ENCODE data around the gene CYB5B. TPM values are rescaled to one million over a fixed set of nuclear protein-coding genes. Genes with fewer than 3 reads are reported as not detected.

The CYB5B gene
- 120 TPM for total RNA-seq (ENCODE audit: unreplicated experiment)
- long read RNA-seq, full-length matches to known transcripts: 74 of 81 reads
- long read RNA-seq, partial matches to known transcripts: 1 of 81 reads
- long read RNA-seq, other reads (novel, unspliced or antisense): 6 of 81 reads

GRCh38 chr16:69424053-69424934 is at the start of gene CYB5B:
TSS of gene CYB5B (plus strand) at chr16:69424619. CDS start at chr16:69424684, 65 bp downstream.
- Mint-ChIP-seq H3K36me3 (ENCODE audit: low read depth, unreplicated experiment) (peaks cover 38% of the 10 kb centered on the region), H3K4me3 (ENCODE audit: unreplicated experiment) (peak within 1 kb of the TSS; percentile 100), H3K27ac (ENCODE audit: unreplicated experiment) (peak within 1 kb of the TSS; percentile 100), H3K27me3 (ENCODE audit: unreplicated experiment) (peaks cover 9% of the 10 kb centered on the region), H3K9me3 (ENCODE audit: unreplicated experiment) (no peaks in the 10 kb centered on the region), H3K4me1 (ENCODE audit: unreplicated experiment) (peaks cover 27% of the 10 kb centered on the region)
- no peak for TF ChIP-seq CTCF (IDR thresholded peaks at IDR 0.05; ENCODE audit: unreplicated experiment)
- peak; percentile 85 for DNase-seq (ENCODE audit: low spot score)

DNA sequence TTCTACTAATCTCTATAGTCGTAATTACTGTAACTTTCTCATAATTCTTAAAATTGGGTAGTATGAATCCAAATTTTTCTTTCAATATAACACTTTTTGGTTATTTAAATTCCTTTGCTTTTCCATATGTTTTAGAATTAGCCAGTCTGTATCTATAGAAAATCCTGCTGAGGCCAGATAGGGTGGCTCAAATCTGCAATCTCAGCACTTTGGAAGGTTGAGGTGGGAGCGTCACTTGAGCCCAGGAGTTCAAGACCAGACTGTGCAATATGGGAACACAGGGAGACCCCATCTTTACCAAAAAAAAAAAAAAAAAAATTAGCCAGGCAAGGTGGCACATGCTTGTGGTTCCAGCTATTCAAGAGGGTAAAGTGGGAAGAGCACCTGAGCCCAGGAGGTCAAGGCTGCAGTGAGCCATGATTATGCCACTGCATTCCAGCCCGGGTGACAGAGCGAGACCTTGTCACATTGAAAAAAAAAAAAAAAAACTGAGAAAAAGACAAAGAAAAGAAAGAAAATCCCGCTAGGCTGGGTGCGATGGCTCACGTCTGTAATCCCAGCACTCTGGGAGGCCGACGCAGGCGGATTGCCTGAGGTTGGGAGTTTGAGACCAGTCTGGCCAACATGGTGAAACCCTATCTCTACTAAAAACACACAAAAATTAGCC is 47.9 kb upstream of the CYB5B start:
- Mint-ChIP-seq H3K27ac (ENCODE audit: unreplicated experiment) (no peak overlapping the region), H3K9me3 (ENCODE audit: unreplicated experiment) (no peaks in the 10 kb centered on the region), H3K36me3 (ENCODE audit: low read depth, unreplicated experiment) (peaks cover 11% of the 10 kb centered on the region), H3K4me3 (ENCODE audit: unreplicated experiment) (no peak overlapping the region), H3K4me1 (ENCODE audit: unreplicated experiment) (peaks cover 22% of the 10 kb centered on the region), H3K27me3 (ENCODE audit: unreplicated experiment) (peaks cover 3% of the 10 kb centered on the region)
- DNase-seq (ENCODE audit: low spot score): no peak
- no peak for TF ChIP-seq CTCF (IDR thresholded peaks at IDR 0.05; ENCODE audit: unreplicated experiment)

DNA sequence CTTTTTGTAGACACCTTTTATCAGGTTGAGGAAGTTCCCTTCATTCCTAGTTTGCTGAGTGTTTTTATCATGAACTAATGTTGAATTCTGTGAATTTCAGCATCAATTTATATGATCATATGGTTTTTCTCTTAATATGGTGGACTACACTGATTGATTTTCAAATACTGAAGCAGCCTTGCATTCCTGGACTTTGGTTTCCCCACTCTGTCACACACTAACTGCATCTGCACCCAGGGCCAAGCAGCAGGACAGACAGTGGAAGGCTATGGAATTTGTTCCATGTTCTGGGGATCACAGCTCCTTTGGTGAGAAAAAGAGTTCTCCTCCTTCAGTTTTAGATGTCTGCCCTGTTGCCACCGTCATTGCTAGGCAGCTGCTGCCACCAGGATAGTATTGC is 46.4 kb upstream of the CYB5B start:
- no peak for DNase-seq (ENCODE audit: low spot score)
- H3K4me3 Mint-ChIP-seq (ENCODE audit: unreplicated experiment): no peak overlapping the region
- H3K36me3 Mint-ChIP-seq (ENCODE audit: low read depth, unreplicated experiment): peaks cover 20% of the 10 kb centered on the region
- H3K4me1 Mint-ChIP-seq (ENCODE audit: unreplicated experiment): peaks cover 9% of the 10 kb centered on the region
- no peak for TF ChIP-seq CTCF (IDR thresholded peaks at IDR 0.05; ENCODE audit: unreplicated experiment)
- H3K27me3 Mint-ChIP-seq (ENCODE audit: unreplicated experiment): no peaks in the 10 kb centered on the region
- no peak overlapping the region for H3K27ac Mint-ChIP-seq (ENCODE audit: unreplicated experiment)
- H3K9me3 Mint-ChIP-seq (ENCODE audit: unreplicated experiment): no peaks in the 10 kb centered on the region

GRCh38 chr16:69378760-69379159 is 45.7 kb upstream of the CYB5B start:
- no peaks in the 10 kb centered on the region for H3K27me3 Mint-ChIP-seq (ENCODE audit: unreplicated experiment)
- H3K27ac Mint-ChIP-seq (ENCODE audit: unreplicated experiment): no peak overlapping the region
- no peak for TF ChIP-seq CTCF (IDR thresholded peaks at IDR 0.05; ENCODE audit: unreplicated experiment)
- H3K4me3 Mint-ChIP-seq (ENCODE audit: unreplicated experiment): no peak overlapping the region
- H3K4me1 Mint-ChIP-seq (ENCODE audit: unreplicated experiment): peaks cover 1% of the 10 kb centered on the region
- no peaks in the 10 kb centered on the region for H3K9me3 Mint-ChIP-seq (ENCODE audit: unreplicated experiment)
- no peak for DNase-seq (ENCODE audit: low spot score)
- peaks cover 20% of the 10 kb centered on the region for H3K36me3 Mint-ChIP-seq (ENCODE audit: low read depth, unreplicated experiment)

Data from endothelial cell (in vitro differentiated cells).